ENCODE results near the gene CAMK4. TPM values are rescaled to one million over a fixed set of nuclear protein-coding genes. Genes with fewer than 3 reads are reported as not detected.

The CAMK4 gene
- total and polyA plus RNA-seq, 2 of the 8 experiments (the other 6 are each of a cell fraction or from before 2014, with no cell fraction given): 1.8 to 8.3 TPM

GRCh38 chr5:111427762-111428161 is 203.6 kb downstream of the CAMK4 start:
- H4K91ac ChIP-seq (replicated peaks; ENCODE audit: insufficient read length, low read length): no peak overlapping the region
- H3K18ac ChIP-seq (ENCODE audit: extremely low read depth, low read length): no peak overlapping the region
- H2BK120ac ChIP-seq (replicated peaks; ENCODE audit: low read depth, low read length): no peak overlapping the region
- H2BK20ac ChIP-seq (ENCODE audit: low read length): no peak overlapping the region
- FAIRE-seq: no peak
- H3K9me3 ChIP-seq (ENCODE audit: insufficient read depth in 2 of 2, low read depth in 1 of 2, low read length in 1 of 2): no peaks in the 10 kb centered on the region
- H2BK15ac ChIP-seq (ENCODE audit: low read length): no peak overlapping the region
- H4K5ac ChIP-seq (ENCODE audit: insufficient read length, low read depth, low read length): no peak overlapping the region
- H3K56ac ChIP-seq (replicated peaks; ENCODE audit: insufficient read length, low read depth, low read length): no peak overlapping the region
- H2BK12ac ChIP-seq (ENCODE audit: low read depth, low read length): no peak overlapping the region
- H4K20me1 ChIP-seq (replicated peaks in 1 of 2; ENCODE audit: control insufficient read depth in 1 of 2, insufficient read depth in 2 of 2, low read length in 2 of 2): no peaks in the 10 kb centered on the region
- no peak for DNase-seq (ENCODE audit: low read depth in 1 of 2, low spot score in 2 of 2)
- no peaks in the 10 kb centered on the region for H3K23me2 ChIP-seq (ENCODE audit: low read depth, low read length)
- peaks cover 0 to 3% (median 0%) of the 10 kb centered on the region in 4 experiments; a peak in 3 of 7 replicates for H3K4me1 ChIP-seq (replicated peaks in 1 of 4; ENCODE audit: control insufficient read depth in 3 of 4, insufficient read depth in 4 of 4, low read length in 3 of 4)
- H3K14ac ChIP-seq (ENCODE audit: insufficient read length): no peak overlapping the region
- no peaks in the 10 kb centered on the region for H3K27me3 ChIP-seq (replicated peaks in 1 of 4; ENCODE audit: control insufficient read depth in 3 of 4, extremely low read depth in 1 of 4, insufficient read depth in 3 of 4, low read length in 3 of 4)
- H2AK5ac ChIP-seq (ENCODE audit: low read depth, low read length): no peak overlapping the region
- 90% methylated on average over 5 of the region's 5 CpGs; no CpG with 5 or more reads in 1 of the 2 experiments for WGBS, 2 experiments (ENCODE audit: extremely low coverage in 1 of 2, insufficient coverage in 1 of 2, insufficient read length in 1 of 2, insufficient replicate concordance in 2 of 2, low coverage in 1 of 2, low lambda C conversion rate in 2 of 2, missing lambda C conversion rate in 1 of 2)
- H3K4me3 ChIP-seq (ENCODE audit: extremely low read depth in 1 of 4, insufficient read depth in 2 of 4, low read depth in 3 of 4, low read length in 4 of 4): no peak overlapping the region
- H3K79me2 ChIP-seq (ENCODE audit: control insufficient read depth in 1 of 2, insufficient read depth in 2 of 2, low read length in 2 of 2): no peaks in the 10 kb centered on the region
- CTCF ChIA-PET (ENCODE audit: partially characterized antibody): interaction anchor here (0.7 to 1.7 kb wide), 8 partner anchors 10 to 748 kb away, joined by 3 to 5 read pairs (median 3); no protein-coding TSS in a partner anchor
- H3K23ac ChIP-seq (ENCODE audit: insufficient read length): no peak overlapping the region
- POLR2A ChIA-PET (ENCODE audit: partially characterized antibody): no interaction called here
- no peak overlapping the region for H3K27ac ChIP-seq (ENCODE audit: low read depth, low read length)
- no peaks in the 10 kb centered on the region for H3K79me1 ChIP-seq (ENCODE audit: low read depth, low read length)
- H3K36me3 ChIP-seq (ENCODE audit: control insufficient read depth in 2 of 4, insufficient read depth in 4 of 4, low read length in 3 of 4): no peaks in the 10 kb centered on the region
- H3K9ac ChIP-seq (replicated peaks in 1 of 4; ENCODE audit: extremely low read depth in 1 of 4, low read depth in 3 of 4, low read length in 3 of 4): no peak overlapping the region
- no peak overlapping the region for H3K4ac ChIP-seq (replicated peaks; ENCODE audit: insufficient read length, low read depth, low read length)
- no peak overlapping the region for H2BK5ac ChIP-seq (ENCODE audit: low read depth, low read length)
- H3K4me2 ChIP-seq (ENCODE audit: insufficient read depth in 1 of 2, low read depth in 2 of 2, low read length in 2 of 2): no peak overlapping the region
- no peak overlapping the region; the same call in 1 of the 2 replicates for H4K8ac ChIP-seq (ENCODE audit: extremely low read depth, insufficient read depth, low read length)
- no peak overlapping the region for H2AFZ ChIP-seq (ENCODE audit: low read length)
- TF ChIP-seq, protein P1, sequence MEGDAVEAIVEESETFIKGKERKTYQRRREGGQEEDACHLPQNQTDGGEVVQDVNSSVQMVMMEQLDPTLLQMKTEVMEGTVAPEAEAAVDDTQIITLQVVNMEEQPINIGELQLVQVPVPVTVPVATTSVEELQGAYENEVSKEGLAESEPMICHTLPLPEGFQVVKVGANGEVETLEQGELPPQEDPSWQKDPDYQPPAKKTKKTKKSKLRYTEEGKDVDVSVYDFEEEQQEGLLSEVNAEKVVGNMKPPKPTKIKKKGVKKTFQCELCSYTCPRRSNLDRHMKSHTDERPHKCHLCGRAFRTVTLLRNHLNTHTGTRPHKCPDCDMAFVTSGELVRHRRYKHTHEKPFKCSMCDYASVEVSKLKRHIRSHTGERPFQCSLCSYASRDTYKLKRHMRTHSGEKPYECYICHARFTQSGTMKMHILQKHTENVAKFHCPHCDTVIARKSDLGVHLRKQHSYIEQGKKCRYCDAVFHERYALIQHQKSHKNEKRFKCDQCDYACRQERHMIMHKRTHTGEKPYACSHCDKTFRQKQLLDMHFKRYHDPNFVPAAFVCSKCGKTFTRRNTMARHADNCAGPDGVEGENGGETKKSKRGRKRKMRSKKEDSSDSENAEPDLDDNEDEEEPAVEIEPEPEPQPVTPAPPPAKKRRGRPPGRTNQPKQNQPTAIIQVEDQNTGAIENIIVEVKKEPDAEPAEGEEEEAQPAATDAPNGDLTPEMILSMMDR (IDR thresholded peaks at IDR 0.05; ENCODE audit: control extremely low read depth in 1 of 3, insufficient read depth in 1 of 3, low read depth in 1 of 3, low read length in 3 of 3): peak in 2 of 3 experiments; percentile 13 to 22; a peak in 2 of 4 replicates

Data from H1 (cell line).